ENCODE results near the gene PRDM16.

DNA sequence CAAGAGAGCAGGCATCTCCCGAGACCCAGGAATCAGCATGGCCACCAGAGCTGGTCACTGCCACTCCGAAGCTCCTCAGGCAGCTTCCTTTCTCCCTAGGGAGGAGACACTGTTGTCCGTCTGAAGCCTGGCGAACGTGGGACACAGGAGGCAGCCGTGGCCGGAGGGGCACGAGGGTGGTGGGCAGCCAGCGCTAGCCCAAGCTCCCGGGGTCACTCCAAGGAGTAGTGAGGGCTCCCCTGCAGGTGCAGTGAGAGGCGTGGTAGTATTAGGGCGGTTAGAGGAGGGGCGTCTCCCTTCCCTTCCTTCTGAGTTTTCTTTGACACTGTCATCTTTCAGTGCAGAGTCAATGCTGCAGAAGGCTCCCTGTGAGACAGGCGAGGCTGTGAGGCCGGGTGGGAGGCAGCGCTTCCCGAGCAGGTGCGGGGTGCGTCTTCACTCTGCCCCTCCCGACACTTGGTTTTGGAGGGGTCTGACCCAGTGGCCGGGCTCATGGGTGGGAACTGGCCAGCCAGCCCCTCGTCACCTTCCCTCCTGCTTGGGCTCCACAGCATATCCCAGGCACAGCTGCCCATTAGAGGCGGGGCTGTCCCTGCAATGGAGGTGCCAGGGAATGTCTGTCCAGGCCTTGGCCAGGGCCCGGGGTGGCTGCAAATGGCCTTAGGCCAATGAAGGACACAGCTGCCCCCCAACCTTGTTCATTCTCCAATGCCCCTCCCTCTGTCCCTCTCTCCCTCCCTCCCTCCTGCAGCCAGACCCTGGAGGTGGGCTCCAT, 213.8 kb downstream of the PRDM16 start:
- TF ChIP-seq, protein P1, sequence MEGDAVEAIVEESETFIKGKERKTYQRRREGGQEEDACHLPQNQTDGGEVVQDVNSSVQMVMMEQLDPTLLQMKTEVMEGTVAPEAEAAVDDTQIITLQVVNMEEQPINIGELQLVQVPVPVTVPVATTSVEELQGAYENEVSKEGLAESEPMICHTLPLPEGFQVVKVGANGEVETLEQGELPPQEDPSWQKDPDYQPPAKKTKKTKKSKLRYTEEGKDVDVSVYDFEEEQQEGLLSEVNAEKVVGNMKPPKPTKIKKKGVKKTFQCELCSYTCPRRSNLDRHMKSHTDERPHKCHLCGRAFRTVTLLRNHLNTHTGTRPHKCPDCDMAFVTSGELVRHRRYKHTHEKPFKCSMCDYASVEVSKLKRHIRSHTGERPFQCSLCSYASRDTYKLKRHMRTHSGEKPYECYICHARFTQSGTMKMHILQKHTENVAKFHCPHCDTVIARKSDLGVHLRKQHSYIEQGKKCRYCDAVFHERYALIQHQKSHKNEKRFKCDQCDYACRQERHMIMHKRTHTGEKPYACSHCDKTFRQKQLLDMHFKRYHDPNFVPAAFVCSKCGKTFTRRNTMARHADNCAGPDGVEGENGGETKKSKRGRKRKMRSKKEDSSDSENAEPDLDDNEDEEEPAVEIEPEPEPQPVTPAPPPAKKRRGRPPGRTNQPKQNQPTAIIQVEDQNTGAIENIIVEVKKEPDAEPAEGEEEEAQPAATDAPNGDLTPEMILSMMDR (IDR thresholded peaks at IDR 0.05 in 2 of 3, conservative IDR thresholded peaks at IDR 0.05 in 1 of 3; ENCODE audit: borderline replicate concordance in 1 of 3, insufficient read depth in 1 of 3, low read depth in 2 of 3, low read length in 2 of 3) = no peak
- TF ChIP-seq POLR2A (IDR thresholded peaks at IDR 0.05; ENCODE audit: borderline replicate concordance, extremely low read depth, insufficient read depth, insufficient read length) = no peak
- no peak for TF ChIP-seq SP1 (IDR thresholded peaks at IDR 0.05; ENCODE audit: low read depth)
- no peak for TF ChIP-seq POLR2AphosphoS5 (IDR thresholded peaks at IDR 0.05; ENCODE audit: low read depth, low read length)
- TF ChIP-seq ATF3 (IDR thresholded peaks at IDR 0.05) = no peak
